ENCODE results near the gene TWSG1. TPM values are rescaled to one million over a fixed set of nuclear protein-coding genes. Genes with fewer than 3 reads are reported as not detected.
"Not testable (repeated sequence)": the region's sequence is repeated elsewhere in the genome, so short reads cannot be mapped to it uniquely, and the experiment has no call there.

The TWSG1 gene
- total RNA-seq, 2 donors from 2014 or later: 15.1 to 15.4 TPM

DNA sequence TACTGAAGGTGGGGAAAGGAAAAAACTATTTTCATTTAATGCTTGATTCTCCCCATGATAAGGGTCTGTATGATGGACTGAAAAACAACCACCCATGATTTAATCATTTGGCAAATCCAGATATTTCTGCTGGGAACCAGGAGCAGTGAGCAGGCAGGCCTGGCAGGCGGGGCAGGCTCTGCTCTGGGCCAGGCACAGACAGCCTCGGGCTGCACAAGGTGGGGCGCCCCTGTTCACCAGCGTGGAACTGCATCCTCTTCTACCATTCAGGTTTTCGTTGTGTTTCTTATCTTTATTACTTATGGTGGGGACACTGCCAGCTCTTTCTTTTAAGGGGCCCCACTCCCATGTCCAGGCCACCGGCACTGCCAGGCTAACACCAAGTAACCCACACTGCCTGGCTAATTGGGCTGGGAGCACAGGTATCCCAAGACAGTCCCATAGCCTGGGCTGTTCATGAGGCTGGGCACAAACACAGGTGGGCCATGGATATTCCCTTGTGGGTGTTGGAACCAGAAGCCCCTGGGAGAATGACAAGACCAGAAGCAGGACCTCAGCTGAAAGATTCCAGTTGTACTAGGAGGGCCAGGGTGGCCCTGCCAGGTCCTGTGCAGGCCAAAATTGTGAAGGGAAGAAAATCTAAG lies 83.6 kb downstream of the TWSG1 start:
- DNase-seq (no peak), ATAC-seq (no peak)
- intact Hi-C loops (cut with DNase I): no loop called here

DNA sequence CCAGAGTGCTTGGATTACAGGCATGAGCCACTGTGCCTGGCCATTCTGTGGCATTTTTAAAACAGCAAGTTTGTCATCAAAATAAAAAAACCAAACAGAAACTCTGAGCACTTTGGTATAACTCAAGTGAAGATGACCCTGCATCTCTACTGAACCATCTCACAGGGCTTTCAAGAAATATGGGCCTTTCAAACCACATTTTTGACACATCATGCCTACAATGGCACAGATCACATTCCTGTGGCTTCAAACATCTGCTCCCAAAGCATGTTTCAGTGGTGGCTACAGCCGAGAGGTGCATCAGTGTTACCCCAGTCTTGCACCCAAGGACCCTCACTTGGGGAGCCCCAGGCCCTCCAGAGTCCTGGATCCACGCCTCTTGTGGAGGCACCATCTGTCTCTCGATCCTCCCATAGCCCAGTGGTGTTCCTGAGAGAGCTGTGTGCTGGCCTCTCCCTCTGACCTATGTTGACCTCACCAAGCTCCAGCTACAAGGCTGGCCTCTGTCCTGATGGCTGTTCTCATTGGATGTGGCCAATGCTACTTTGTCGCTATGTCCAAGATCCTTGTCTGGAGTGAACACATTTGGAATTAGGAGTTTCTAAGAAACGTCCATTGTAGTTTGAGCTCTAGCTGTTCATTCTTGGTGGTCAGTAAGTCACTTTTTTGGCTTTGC lies 85.5 kb downstream of the TWSG1 start:
- intact Hi-C loops (cut with DNase I): no loop called here
- ATAC-seq: no peak
- DNase-seq: no peak

DNA sequence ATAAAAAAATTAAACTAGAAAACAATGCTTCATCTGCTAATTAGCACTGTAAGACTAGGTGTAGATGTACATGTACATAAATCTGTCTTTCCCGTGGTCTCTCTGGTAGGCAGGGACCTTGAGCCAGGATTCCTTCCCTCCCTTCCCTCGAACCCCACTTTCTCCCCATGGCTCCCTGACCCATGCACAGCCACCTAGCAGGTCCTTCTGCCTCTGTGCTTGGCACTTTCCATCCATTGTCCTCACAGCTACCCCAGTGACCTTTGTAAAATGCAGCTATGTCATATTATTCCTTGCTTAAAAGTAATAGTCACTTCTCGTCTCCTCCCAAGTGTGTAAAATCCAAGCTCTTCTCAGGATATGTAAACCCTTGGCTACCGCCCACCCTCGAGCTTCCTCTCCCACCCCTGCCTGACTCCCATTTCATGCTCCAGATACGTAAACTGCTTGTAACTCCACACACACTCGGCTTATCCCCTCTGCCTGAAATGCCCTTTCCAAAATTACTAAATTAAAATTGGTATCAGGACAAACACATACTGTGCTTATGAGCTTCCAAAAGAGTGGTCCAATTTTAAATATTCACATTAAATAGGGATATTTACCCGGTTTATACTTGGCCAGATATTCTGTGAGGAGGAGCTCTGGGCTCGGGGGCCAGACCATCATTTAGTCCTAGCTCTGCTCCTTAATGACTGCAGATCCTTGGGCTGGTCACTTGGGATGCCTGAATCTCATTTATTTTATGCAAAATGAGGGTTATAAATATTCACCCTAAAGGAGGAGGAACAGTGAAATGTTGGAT lies 86.7 kb downstream of the TWSG1 start:
- intact Hi-C loops (cut with DNase I): no loop called here
- ATAC-seq (no peak), DNase-seq (no peak)

DNA sequence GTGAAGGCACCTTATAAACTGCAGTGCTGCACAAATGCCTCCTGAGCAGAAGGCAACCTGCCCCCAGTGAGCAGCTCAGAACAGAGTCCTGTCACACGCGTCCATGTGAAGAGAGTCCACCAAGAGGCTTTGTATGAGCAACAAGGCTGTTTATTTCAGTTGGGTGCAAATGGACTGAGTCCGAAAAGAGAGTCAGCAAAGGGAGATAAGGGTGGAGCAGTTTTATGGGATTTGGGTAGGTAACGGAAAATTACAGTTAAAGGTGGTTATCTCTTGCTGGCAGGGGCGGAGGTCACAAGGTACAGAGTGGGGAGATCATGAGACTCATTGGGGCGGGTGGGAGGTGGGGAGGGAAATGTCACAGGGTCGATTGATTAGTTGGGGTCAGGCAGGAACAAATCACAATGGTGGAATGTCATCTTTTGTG lies 87.3 kb downstream of the TWSG1 start:
- intact Hi-C loops (cut with DNase I): no loop called here
- DNase-seq (no peak), ATAC-seq (no peak)

DNA sequence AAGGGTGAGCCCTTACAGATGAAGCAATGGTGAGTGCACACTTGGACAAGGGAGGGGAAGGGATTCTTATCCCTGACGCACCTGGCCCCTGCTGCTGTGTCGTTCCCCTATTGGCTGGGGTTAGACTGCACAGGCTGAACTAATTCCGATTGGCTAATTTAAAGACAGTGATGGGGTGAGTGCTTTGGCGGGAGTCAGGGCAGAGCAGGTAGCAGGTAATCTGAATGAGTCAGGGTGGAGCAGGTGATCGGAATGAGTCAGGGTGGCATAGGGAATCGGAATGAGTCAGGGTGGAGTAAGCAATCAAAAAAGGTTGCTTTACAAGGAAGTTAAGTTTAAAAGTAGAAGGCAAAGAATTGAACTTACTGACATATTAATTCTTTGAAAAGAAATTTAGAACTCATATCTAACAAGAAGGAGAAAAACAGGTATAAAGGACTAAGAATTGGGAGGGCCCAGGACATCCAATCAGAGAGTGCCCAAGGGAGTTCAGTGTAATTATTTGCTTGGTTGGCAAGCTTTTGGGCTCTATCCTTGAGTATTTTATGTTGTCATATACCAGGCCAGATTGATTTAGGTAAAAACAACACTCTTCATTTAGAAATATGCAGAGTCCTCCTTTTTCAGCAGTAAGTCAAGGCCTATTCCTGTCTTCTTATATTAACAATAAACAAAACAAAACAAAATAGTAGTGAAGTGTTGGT lies 88.4 kb downstream of the TWSG1 start:
- intact Hi-C loops (cut with DNase I): no loop called here
- DNase-seq: no peak
- ATAC-seq: no peak

DNA sequence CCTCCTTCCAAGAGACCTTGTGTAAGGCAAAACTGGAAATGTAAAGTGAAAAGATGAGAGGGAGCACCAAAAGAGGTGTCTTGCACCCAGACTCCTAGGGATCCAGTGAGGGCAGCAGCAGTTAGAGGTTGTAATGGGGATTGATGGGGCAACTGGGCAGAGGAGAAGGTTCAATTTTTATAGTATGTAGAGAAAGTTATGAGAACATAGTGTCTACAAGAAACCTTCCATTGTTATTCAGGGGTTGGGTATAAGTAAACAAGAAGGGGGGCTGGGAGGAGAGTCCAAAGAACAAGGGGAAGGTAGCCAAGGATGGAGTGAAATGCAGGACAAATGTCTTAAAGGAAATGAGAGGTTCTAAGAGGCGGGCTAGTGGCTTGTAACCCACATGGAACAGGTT lies 89.1 kb downstream of the TWSG1 start:
- DNase-seq; ATAC-seq; intact Hi-C loops (cut with DNase I): not testable (repeated sequence)

DNA sequence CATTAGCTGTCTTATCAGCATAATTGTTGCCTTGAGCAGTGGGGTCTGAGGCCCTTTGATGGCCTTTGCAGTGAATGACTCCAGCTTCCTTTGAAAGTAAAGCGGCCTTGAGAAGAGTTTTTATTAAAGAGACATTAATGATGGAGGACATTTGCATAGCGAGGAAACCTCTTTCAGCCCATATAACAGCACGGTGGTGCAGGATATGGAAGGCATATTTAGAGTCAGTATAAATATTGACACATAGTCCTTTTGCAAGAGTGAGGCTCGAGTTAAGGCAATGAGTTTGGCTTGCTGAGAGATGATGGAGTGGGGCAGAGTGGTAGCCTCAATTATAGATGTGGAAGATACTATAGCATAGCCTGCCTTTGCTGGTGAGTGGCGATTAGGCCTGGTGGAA lies 89.7 kb downstream of the TWSG1 start:
- intact Hi-C loops (cut with DNase I); ATAC-seq; DNase-seq: not testable (repeated sequence)

DNA sequence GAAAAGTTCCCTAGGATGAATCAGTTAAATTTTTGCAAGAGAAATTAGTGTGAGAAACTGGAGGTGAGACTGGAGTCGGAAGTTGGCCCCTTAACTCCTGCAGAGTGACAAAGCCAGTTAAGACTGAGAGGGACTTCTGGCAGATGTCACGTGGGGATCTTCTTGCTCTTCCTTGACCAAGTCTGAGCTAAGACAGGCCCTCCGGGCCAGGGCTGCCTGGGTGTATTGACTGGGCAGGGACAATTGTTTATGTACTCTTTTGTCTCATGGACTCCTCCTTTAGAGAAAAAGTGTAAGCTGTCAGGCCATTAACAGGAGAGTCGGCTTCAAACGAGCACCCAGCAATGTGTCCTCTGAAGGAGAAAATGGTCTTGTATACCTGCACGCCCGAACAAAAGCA lies 92.2 kb downstream of the TWSG1 start:
- DNase-seq: no peak

DNA sequence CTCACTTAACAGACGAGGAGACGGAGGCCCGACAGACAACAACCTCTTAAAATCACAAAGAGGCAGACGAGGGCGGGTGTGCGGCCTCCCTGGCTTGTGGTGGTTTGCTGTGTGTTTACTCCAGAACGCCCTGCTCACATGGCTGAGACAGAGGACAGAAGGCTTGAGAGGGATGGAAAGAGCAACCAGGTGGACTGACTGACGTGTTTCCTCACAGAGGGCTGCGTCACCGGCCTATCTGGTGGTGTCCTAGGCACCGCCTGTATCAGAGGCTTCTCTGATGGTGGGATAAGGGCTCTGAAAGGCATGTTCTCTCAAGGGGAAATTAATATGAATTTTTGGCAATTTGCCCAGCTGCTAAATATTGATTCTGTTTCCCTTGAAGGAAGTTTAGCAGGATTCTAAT lies 93.7 kb downstream of the TWSG1 start:
- ATAC-seq (no peak), DNase-seq (no peak)
- intact Hi-C loops (cut with DNase I): no loop called here

More for the DNA sequence above, 92.2 kb downstream of the TWSG1 start:
- no peak for ATAC-seq
- intact Hi-C loops (cut with DNase I): no loop called here

DNA sequence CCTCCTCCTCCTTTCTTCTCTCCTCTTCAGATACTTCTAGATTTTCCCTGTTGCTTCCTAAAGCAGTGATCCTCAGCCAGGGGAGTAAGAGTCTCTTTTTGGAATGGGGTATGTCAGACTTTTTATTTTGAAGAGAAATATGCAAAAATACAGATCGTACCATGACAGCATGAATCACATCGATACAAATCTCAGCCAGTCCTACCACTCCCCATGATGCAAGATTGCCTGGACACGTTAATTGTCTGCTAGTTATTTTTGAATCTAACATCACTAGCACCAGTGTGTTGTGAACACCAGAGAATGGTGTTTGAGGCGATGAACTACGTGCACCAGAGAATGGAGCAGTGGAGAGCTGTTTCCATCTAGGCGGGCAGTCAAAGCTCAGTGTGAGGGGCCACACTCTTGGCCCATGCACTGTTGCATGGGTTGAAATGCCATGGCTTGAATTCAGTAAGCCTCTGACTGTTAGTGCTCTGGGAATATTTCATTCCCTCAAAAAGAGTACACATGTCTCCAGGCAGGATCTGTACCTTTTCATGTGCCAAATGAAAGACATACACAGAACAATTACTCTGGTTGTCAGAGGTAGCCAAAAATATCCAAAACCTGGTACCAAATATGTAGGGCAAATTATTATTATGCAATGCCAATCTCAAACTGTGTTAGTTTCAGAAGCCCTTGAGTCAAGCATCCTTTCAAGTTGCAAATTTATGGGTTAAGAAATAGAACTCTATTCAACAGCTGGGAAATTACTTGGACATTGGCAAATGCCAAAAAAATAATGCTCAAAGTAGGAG lies 94.5 kb downstream of the TWSG1 start:
- DNase-seq (no peak), ATAC-seq (peak in 1 of 2 donors; percentile 15)
- intact Hi-C loops (cut with DNase I): no loop called here

DNA sequence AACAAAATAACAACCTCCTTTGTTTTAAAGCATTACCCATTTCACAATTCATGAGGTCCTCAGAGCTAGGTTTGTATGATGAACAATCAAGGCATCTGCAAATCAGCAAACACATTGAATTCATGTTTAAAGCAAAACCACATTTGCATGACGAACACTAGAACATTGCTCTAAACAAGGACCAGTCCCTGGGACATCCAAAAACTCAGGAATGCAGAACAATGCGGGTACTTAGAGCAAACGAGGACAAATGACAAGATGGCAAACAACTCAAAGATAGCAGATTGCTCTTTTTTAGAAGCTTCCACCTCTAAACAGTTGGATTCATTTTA lies 95.1 kb downstream of the TWSG1 start:
- DNase-seq: no peak
- intact Hi-C loops (cut with DNase I): no loop called here
- ATAC-seq: peak in 1 of 2 donors; percentile 31

DNA sequence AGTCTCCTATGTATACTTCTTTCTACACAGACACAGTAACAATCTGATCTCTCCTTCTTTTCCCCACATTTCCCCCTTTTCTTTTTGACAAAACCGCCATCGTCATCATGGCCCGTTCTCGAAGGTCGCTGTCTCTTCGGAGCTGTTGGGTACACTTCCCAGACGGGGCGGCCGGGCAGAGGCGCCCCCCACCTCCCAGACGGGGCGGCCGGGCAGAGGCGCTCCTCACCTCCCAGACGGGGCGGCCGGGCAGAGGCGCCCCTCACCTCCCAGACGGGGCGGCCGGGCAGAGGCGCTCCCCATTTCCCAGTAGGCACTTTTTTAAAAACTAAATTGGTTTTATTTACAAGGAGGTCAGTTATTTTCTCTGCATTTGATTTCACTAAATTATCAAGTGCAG lies 95.7 kb downstream of the TWSG1 start:
- ATAC-seq; DNase-seq; intact Hi-C loops (cut with DNase I): not testable (repeated sequence)

DNA sequence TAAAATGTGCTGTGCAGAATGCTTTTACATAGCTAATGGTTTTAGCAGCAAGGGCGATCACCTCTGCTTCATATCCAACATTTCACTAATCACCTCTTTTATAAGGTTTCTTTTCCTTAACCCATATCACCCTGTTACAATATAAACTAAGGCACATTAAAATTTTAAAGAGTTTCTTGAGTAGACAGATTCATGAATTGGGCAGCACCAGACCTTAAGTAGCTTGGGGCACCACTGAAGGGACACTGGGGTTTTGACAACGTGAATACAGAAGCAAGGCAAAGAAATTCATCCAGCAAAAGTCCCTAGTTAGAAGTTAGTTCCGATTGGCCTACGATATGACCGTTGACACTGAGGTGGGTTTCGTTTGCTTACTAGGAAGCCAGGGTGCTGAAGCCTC lies 96.7 kb downstream of the TWSG1 start:
- ATAC-seq: no peak
- intact Hi-C loops (cut with DNase I): no loop called here
- no peak for DNase-seq

DNA sequence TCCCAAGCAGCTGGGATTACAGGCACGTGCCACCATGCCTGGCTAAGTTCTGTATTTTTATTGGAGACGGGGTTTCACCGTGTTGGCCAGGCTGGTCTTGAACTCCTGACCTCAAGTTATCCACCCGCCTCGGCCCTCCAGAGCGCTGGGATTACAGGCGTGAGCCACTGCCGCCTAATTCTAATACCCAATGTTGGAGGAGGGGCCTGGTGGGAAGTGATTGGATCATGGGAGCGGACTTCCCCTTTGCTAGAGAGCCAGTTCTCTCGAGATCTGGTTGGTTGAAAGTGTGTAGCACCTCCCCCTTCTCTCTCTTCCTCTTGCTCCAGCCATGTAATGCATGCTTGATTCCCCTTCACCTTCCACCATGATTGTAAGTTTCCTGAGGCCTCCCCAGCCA lies 98.5 kb downstream of the TWSG1 start:
- ATAC-seq; DNase-seq; intact Hi-C loops (cut with DNase I): not testable (repeated sequence)

DNA sequence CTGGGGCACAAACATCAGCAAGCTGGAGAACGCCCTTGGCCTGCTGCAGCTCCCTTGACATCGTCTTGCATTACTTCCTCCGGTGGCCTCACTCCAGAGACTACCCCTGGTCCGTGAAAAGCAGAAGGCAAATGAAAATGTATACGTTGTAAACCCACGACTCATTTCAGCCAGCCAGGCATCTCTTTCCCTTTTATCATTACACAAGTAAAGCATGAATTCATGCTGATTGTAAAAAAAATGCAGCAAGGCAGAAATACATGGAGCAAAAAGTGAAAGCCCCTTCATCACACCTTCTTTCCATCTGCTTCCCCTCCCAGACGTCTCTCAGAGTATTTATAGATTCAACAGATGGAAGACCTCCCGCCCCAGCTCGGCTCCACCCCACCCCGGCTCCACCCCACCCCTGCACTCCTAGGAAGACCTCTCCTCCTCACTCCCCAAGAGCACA lies 99.1 kb downstream of the TWSG1 start:
- intact Hi-C loops (cut with DNase I): no loop called here
- ATAC-seq (peak in 1 of 2 donors; percentile 50), DNase-seq (no peak)

DNA sequence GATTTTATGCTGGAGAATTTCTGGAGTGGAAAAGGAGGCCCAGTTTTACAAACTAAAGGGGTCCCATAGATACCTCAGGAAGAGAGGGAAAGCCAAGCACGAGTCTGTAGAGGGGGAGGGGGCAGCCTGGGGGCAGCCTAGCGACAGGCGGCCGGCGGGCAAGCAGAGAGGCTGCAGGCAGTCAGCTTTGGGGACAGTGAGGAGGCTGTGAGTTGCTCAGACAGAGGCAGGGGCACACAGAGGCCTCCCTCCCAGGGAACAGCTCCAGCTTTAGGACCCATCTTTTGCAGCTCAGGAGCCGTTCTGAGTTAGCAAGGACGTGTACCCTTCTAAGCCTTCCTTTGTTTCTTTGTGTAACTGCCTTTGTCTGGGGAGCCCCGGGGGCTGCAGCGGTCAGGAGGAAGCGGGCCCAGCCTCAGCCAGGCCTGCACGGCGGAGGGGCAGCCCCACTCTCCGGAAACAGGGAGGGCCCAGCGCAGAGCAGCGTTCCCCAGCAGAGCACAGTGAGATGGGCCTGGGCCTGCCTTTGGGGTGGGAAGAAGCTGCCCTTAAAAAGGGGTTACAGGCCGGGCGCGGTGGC lies 99.6 kb downstream of the TWSG1 start:
- DNase-seq (no peak), ATAC-seq (peak in 1 of 2 donors; percentile 32)
- intact Hi-C loops (cut with DNase I): no loop called here

DNA sequence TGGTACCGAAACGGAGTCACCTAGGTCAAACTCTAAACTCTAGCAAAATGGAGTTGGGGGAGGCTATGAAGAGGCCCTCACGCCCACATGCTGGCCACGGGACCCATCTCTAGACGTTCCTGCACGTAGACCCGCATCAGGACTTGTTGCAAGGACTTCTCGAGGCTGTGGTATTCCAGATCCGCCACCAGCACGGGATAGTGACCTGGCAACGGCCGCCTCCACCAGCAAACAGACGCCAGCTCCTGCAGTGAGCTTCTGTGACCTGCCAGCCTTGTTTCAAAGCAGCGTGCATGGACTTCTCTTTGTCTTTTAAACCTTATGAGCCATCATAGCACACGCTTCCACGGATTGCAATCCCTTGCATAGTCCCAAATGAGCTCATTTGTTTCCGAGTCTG lies 100.5 kb downstream of the TWSG1 start:
- intact Hi-C loops (cut with DNase I): no loop called here
- ATAC-seq: no peak
- DNase-seq: no peak

DNA sequence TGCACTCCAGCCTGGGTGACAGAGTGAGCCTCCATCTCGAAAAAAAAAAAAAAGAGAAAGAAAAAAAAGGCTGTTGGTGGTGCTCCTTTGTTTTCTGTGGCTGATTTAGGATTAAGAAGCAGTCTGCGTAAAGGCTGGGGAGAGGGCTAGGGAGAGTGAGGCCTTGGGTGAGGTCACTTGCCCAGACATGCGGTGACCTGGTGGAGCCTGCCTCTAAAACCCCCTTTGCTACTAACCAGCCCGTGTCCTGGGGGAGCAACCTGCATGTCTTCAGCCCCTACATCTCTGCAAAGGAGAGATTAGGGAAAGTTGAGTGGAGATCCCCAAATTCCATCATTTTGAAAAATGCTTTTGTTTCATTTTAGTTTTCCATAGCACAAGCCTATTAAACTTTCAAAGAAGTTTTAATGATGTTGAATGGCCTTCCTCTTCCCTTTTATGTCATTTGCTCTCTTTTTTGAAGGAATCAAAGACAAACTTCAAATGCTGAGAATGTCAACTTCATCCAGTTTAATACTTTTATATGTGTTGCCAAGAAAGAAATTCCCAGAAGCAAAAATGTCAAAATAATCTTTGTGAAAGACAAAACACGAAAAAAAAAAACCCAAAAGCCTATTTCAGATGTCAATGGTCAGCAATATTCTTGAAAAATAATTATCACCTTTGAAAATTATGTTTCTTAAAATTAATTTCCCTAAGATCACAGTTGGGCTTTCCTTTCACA lies 101.8 kb downstream of the TWSG1 start:
- ATAC-seq (no peak), DNase-seq (no peak)
- intact Hi-C loops (cut with DNase I): no loop called here
